Putamen (tissue), 1 donor: ENCODE data around the gene SLC41A1.

Source experiments
- DNase-seq: peaks from one replicate; pipeline ENCODE4 v3.0.0-alpha.2; 2016; ENCODE audit warnings: low spot score

Gene SLC41A1

DNA sequence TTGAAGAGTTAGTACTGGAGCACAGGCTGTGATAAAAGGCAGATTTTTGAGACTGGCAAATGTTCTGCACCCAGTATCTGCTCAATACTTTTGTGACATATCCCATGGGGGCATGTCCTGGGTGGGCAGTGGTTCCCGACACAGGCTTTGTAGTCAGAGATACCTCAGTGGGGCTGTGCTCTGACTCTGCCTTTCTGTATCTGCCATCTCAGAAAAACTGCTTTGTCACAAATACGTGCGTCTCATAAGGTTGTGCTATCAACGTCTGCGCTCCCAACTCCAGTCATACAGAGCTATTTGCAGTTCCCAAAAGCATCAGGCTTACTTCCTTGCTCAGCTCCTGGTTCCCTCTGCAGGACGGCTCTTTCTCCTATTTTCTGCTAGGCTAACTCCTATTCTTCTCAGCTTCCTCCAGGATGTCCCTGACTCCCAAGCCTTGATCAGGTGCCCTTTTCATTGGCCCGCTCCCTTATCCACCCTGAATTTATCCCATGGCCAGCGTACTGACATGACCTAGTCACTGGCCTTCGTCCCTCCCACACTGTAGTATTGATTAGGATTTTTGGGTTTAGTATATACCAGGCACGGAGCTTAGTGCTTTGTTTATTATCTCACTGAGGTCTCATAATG lies 25.6 kb downstream of the SLC41A1 start:
- DNase-seq = no peak

DNA sequence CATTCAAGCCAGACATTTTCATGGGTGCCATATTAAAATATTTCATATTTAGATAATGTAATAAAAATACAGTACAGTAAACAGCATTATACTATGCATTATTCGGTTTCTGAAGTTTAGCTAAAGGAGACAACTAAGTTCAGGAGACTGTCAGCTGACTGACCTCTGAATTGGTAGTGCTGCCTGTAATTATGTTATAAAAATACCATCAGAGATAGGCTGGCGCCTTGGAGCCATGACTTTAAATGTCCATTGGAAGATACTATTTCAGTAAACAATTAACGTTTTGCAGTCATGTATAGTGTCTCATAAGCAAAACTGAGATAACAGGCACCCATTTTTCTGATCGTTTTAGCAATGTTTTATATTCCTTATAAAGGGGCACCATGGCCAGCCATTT lies 26.4 kb downstream of the SLC41A1 start:
- no peak for DNase-seq

DNA sequence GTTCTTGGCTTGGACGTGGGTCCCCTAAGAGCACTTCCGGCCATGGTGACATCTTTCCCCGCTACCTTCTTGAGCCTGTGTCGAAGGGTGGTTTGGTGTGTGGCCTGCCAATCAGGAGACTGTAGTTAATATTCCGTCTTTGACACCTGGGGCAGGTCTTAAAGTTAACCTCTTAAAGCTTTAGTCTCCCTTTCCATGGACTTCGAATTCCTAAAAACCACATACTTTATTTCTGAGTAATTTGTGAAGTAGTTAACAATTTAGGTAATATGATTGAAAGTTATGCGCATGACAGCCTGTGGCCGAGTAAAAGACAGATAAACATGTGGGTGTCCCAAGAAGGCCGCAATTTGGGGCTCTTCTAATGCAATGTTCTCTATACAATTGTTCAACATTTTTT lies 27.6 kb downstream of the SLC41A1 start:
- no peak for DNase-seq

DNA sequence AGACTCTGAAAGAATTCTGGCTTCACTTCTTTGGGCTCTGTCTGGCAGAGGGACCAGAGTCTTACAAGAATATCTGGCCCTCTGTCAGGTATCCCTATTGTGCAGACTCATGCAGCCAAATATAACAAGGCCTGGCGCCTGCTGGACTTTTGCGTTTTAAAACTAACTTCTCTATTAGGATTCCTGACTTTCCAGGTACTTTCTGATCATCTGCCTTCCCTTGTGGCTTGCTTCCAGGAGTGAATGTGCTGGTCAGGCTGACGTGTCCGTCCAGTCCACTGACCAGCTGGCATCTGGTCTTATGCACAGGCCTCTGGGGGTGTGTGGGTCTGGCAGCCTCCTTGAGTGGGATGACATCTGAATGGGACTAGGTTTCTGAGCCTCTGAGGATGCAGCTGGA lies 29.1 kb downstream of the SLC41A1 start:
- no peak for DNase-seq

DNA sequence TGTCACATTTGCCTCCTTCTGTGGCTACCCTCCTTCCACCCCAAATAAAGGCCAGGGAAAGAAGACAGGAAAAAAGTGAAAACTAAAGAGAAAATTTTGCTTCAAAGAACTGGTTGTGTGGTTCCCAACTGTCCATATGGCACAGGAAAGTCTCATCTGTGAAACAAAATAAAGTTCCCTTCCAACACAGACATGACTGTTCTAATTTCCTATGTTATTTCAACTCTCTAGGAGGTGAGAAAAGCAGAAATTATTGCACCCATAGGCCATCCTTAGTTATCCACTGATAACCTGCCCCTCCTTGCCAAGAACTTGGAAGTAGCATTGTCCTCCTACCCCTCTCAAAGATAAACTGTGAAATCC lies 29.6 kb downstream of the SLC41A1 start:
- DNase-seq = no peak

DNA sequence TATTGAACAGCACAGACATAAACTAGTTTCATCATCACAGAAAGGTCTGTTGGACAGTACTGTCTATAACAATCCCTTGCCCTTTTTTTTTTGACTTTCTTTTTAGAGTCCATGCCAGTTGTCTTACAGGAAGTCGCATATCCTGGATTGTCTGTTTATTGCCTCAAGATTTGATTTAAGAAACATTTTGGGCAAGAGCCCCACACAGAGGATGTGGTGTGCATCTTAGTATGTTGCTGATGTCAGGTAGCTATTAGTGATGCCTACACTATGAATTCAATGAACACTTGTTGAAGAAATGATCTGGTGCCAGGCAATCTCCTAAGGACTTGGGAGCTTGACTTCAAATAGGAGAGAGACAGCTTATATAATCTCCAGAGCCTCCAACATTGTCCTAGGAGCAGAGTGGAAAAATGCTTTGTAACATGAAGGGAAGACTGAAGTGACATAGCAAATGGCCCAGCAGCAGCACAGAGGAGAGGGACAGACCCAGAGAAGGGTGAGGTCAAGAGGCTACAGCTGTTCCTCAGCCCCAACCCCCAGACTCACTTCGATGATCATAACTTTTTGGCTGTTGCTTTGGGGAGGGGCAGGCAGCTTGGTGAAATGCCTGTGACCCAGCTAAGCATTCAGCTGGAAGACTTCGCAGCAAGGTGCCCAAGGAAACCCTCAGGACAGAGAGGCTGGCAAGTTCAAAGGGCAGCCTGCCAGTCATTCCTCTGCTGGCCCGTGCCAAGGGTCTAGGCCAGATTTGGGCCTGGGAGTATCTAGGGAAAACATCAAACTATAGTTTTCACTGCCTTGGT lies 30.2 kb downstream of the SLC41A1 start:
- no peak for DNase-seq

DNA sequence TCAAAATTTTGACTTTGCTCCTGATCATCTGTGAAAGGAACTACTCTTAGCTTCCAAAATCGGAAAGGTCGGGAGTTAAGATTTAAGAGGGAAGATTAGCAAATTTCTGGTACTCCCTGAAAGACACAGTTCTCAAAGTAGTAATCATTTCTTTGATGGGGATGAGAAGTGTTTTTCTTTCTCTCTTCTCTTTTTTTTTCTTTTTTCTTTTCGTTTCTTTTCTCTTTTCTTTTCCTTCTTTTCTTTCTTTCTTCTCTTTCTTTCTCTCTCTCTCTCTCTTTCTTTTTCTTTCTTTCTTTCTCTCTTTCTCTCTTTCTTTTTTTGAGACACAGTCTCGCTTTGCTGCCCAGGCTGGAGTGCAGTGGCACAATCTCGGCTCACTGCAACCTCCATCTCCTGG lies 32.7 kb downstream of the SLC41A1 start:
- no peak for DNase-seq

DNA sequence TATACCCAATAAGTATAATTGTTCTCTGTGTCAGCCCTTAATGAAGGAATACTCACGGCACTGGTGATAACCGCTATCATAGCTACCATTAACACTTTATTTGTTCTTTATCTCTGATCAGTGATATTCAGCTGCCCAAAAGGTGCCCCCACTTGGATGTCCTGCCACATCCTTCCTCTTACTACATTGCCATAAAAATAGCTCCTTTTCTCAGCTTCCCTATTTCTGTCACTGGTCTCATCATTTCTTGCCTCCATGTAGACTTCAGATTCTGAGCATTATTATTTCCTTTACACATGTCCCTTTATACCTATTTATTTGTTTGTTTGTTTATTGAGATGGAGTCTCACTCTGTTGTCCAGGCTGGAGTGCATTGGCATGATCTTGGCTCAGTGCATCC lies 35.0 kb downstream of the SLC41A1 start:
- DNase-seq = no peak

DNA sequence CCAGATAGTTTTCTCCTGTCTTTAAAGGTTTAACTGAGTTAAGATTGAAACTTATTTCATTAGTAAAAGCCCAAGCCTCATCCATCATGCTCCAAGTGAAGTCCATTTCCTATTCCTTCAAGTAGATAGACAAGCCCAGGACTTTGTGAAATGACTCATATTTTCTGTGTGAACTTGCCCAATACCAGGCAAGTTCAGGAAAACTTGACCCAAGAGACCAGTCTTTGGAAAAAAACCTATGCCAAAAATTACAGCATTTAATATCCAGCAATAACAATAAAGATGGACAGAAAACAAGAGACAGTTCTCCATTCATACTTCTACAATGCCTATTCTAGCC lies 37.3 kb downstream of the SLC41A1 start:
- DNase-seq = no peak

DNA sequence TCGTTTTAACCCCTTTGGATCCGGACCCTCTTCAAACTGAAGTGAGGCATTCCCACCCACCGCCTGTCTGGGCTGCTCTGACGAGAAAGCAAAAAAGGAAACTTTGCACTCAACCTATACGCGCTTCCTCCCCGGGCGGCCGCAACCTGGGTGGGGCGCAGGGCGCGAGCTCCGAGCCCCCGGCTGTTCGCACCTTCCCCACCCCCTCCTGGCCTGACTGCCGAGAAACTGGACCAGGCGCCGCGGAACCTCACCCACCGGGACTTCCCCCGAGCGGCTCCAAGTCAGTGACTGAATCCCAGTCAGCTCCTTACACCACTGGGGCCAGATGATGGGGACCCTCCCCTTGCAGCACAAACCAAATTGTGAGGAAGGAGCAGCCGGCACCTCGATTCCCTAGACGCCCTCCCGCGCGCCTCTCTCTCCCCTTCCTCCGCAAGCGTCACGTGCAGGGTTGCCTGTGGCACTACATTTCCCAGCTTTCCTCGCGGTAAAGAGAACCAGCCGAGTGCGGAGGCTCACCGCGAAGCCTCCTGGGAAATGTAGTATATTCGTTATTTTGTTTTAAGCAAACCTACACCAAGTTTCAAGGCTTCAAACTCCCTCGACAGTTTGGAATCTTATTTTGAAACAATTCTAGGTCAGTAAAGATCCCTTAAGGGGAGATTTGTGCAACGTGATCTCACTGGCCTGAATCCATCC lies 37.8 kb downstream of the SLC41A1 start, which contains the start of gene RAB29:
RAB29 (minus strand) TSS at position 468 of the 702 bp plus-strand sequence. CDS start 526 bp downstream, outside the sequence.
- peak; percentile 86 for DNase-seq

DNA sequence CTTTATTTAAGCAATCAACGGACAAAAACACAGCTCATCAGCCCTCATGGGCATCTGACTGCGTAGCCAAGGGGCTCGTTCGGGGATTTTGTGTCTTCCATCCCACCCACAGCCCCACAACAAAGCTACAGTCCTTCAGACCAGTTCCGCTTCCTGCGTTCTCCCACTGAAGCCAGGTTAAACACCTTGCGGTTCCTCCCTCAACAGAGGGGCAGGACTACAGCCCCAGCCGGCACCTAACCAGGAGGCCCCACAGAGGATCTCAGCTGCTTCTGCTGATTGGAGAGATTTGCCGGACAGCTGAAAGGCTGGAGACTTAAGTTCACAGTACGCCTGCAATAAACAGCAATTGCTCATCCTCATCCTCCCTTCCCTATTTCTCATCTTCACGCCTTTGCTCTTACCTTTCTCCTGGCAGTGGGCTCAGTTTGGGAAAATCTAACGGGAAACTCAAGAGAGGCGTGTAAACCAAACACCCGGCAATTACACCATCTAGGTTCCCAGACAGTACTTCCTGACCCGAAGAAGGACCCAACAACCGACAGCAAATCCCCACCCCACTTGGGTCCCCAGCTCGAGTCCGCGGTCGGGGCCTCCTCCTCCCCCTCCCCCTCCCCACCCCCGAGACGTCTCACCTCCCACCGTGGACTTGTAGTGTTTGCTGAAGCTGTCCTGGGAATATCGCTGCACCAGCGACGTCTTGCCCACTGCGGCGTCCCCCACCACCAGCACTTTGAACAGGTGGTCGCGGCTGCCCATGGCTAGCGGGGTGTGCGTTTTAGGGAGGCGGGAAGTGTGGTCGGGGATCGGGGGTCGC lies 38.6 kb downstream of the SLC41A1 start:
- no peak for DNase-seq

DNA sequence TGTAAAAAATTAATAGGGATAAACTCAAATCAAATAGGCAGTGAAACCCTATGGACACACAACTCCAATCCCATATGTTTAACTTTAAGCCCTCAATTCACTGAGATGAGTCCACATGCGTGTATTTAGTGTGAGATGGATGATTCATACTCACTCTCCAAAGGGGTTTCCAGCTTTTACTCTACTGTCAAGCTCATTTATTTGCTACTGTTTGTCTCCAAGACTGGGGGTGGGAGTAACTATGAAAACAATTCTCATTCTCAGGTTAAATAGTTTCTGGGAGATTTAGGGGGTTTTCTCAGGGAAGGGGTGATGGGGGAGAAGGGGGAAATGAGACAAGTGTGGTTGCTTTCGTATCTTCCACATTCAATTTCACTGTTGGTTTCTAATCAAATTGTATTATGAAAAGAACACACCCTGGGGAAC lies 40.4 kb downstream of the SLC41A1 start:
- DNase-seq = no peak

DNA sequence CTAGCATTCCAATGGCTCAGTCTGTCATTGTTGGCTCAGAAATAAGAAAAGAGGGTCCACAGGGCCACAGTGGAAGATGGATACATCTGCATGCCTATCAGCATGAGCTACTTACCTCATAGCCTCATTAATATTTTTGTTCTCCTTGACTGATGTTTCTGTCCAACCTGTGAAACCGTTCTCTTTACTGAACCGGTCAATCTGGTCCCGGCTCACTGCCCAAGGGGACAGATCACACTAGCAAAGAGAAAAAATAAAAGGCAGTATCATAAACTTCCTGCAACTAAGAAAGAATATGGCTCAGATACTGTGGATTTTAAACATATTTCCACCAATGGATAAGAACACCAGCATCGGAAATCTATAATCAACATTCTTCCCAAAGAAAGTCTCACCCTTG lies 42.4 kb downstream of the SLC41A1 start:
- DNase-seq = no peak

DNA sequence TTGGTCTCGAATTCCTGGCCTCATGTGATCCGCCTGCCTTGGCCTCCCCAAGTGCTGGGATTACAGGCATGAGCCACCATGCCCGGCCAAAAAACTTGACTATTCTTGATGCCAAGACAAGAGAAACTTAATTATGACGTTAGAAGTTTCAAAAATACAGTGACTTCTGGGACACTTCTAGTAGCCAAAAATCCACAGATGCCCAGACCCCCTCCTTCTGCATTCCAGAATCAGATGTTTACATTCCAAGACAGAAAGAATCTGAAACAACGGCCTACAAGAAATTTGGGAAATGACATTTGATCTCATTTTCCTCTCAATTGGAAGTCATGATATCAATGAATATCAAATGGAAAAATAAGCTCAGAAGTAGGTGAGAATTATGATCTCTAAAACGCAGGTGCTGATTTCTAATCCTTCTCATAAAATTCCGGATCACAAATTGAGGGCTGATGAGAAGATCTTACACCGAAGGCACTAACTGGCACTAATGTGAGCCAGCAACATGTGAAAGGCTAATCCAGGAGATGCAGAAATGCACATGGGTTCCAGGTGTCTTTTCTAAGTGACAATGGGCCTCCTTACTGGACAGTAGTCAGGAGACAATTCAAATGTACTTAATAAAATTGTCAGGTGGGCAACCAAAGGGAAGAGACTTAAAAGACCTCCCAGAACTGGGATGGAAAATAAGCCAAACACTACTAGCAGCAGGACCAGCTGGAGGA lies 43.2 kb downstream of the SLC41A1 start:
- DNase-seq = no peak

DNA sequence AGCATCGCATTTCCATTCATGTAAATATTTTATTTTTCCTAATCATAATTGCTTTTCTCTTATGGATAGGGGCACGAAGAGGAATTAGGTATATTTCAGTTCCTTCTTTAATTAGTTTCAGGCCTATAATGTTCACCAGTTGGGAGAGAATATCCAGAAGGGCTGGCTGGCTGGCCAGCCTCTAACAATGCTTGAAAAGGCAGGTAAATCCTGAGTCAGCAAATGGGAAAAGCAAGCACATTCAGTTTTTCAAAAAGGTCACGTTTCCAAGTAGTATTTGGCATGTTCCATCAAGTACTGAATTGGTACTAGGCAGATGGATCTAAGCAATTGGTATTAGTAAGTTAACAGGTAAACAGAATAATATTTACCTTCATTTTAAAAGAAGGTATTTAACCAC lies 45.8 kb downstream of the SLC41A1 start:
- no peak for DNase-seq

DNA sequence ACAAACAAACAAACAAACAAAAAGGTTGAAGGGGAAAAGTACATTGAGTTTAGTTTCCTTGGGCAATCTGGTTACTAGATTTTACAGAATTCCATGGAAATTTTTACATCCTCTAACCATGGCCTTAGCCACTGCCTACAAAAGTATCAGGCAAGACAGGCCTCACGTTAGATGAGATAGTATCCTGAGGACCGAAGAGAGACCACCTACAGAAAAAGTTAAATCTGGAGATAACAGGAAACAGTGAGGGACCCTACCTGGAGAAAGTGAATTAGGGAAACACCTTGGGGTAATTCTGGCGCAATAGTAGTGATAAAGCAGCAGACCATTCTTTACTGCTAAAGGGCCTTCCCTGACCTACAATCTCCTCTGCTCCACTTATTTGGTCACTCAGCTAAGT lies 46.4 kb downstream of the SLC41A1 start:
- no peak for DNase-seq

DNA sequence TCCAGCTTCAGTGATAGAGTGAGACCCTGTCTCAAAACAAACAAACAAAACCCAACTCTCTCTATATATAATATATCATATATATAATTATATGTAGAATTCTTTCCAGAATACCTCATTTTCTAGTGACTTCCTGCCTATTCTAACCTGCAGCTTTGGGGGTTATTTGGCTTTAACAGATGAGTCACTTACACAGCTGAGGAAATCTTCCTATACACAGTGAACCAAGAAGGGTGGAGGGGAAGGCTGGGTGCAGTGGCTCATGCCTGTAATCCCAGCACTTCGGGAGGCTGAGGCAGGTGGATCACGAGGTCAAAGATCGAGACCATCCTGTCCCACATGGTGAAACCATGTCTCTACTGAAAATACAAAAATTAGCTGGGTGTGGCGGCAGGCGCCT lies 47.0 kb downstream of the SLC41A1 start:
- DNase-seq = no peak

DNA sequence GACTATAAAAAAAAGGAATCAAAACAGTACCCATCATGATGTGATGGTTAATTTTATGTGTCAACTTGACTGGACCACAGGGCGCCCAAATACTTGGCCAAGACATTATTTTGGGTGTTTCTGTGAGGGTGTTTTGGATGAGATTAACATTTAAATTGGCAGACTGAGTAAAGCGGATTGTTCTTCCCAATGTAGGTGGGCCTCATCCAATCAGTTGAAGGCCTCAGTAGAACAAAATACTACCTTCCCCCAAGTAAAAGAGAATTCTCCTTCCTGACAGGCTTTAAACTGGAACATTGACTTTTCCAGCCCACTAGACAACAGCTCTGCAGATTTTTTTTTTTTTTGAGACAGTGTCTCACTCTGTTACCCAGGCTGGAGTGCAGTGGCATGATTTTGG lies 48.4 kb downstream of the SLC41A1 start:
- DNase-seq = no peak

DNA sequence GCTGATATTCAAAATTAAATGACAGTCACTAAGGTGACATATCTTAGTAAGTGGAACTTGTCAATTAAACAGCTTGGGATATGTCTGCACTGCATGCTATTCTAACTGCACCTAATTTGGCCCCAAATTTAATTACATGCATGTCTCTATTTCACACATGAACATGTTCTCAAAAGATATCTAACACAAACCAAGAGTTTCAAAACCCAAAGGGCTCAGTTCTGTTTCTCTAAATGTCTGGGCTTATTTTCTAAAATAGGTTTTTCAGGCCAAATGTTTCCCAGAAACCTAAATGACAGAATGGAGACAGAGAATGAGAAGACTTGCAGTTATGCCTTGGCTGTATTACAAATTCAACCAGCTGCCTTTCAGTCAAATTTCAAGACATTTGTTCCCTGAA lies 49.0 kb downstream of the SLC41A1 start:
- no peak for DNase-seq

DNA sequence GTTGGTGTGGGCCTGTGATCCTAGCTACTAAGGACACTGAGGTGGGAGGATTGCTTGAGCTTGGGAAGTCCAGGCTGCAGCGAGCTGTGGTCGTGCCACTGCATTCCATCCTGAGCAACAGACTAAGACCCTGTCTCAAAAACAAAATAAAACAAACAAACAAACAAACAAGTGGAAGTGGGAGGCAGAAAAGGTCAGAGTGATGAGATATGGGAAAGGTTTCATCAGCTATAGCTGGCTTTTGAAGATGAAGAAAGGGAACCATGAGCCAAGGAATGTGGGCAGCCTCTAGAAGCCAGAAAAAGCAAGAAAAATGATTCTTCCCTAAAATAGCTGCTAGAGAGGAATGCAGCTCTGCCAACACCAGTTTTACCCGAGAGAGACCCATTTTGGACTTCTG lies 52.4 kb downstream of the SLC41A1 start:
- no peak for DNase-seq

DNA sequence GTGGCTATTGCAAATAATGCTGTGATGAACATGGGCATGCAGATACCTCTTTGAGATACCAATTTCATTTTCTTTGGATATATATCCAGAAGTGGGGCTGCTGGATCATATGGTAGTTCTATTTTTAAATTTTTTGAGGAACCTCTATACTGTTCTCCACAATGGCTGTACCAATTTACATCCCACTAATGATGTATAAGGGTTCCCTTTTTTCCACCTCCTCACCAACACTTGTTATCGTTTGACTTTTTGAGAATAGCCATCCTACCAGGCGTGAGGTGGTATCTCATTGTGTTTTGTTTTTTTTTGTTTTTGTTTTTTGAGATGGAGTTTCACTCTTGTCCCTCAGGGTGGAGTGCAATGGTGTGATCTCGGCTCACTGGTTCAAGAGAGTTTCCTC lies 56.4 kb downstream of the SLC41A1 start:
- DNase-seq = no peak

DNA sequence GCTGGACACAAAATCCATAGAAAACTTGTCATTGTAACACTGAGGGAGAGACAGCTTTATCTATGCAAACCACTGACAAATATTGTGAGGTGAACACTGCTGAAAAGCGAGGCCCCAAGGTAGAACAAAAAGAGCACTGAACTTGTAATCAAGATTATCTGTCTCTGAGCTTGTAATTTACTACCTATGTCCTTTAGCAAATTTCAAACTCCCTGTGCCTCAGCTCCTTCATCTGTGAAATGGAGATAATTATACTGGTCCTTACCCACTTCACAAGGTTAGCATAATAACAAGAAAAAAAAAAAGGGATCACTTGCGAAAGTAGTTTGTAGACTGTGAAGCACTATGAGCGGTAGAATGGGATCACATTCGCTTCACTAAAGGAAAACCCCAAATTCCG lies 58.1 kb downstream of the SLC41A1 start:
- no peak for DNase-seq
